GM12891 (cell line): ENCODE measurements around the gene DTNBP1.

Source experiments
- POLR2A ChIP-seq: IDR thresholded peaks from 2 replicates; pipeline ENCODE4 v1.6.1; 2011; ENCODE audit warnings: low read depth, low read length, control low read depth
- POLR2AphosphoS5 ChIP-seq: IDR thresholded peaks from 2 replicates; pipeline ENCODE4 v1.6.1; 2011; ENCODE audit warnings: low read depth, low read length, control low read depth
- SPI1 ChIP-seq: IDR thresholded peaks from 2 replicates; pipeline ENCODE4 v1.6.1; 2011; ENCODE audit warnings: low read depth, low read length, control low read depth
- TAF1 ChIP-seq: IDR thresholded peaks from 2 replicates; pipeline ENCODE4 v1.6.1; 2011; ENCODE audit warnings: low read depth, low read length, control low read depth

DNA sequence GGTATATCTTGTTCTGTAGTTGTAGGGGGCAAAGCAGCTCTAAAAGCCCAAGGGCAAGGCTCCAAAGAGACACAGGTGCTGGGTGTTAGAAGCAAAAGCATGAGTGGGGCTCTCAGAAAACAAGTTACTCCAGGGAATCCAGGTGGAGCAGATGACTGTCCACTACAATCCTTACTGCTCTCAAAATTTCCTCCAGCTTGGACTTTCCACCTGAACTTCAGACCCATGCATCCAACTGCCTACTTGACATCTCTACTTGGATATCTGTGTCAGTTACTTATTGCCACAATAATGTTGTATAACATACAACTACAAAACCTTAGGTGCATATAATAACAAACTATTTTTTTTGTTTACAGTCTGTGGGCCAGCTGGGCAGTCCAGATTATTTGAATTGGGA lies 22.8 kb upstream of the DTNBP1 start:
- no peak for TF ChIP-seq POLR2AphosphoS5
- TF ChIP-seq POLR2A, result no peak
- no peak for TF ChIP-seq TAF1
- no peak for TF ChIP-seq SPI1
